CD4-positive, CD25-positive, alpha-beta regulatory T cell (primary cell): ENCODE data around the gene FOXD1. TPM values are rescaled to one million over a fixed set of nuclear protein-coding genes. Genes with fewer than 3 reads are reported as not detected.
"Not testable (repeated sequence)": the region's sequence is repeated elsewhere in the genome, so short reads cannot be mapped to it uniquely, and the experiment has no call there.

Source experiments
- ATAC-seq, 2 donors: fragments of 150-1000 bp; cut with Tn5 transposase; one replicate each; pipeline ENCODE4 v1.10.0; 2021; ENCODE audit warnings: low read depth in 2 of 2, moderate number of reproducible peaks in 2 of 2, moderate library complexity in 1 of 2
- DNase-seq, 3 donors: peaks; one replicate each; pipeline versions ENCODE4 v3.0.0 to v3.0.0-alpha.2; 2012 to 2022; ENCODE audit warnings: mixed read lengths in 1 of 3
- H3K27ac ChIP-seq: one replicate; pipeline ENCODE4 v1.7.0; 2013; ENCODE audit warnings: mild to moderate bottlenecking, low read length; ENCODE audit not compliant: insufficient read depth, poor library complexity, severe bottlenecking
- H3K27me3 ChIP-seq: one replicate; pipeline ENCODE4 v1.7.0; 2013; ENCODE audit warnings: low read length; ENCODE audit not compliant: control insufficient read depth, insufficient read depth
- H3K36me3 ChIP-seq: one replicate; pipeline ENCODE4 v1.7.0; 2013; ENCODE audit warnings: mild to moderate bottlenecking, low read length, moderate library complexity; ENCODE audit not compliant: control insufficient read depth, insufficient read depth
- H3K4me1 ChIP-seq: 2 replicates; pipeline ENCODE4 v1.7.0; 2013; ENCODE audit warnings: mild to moderate bottlenecking, low read length; ENCODE audit not compliant: insufficient read depth, control insufficient read depth, poor library complexity, severe bottlenecking
- H3K4me3 ChIP-seq: one replicate; pipeline ENCODE4 v1.7.0; 2013; ENCODE audit warnings: low read depth, mild to moderate bottlenecking, low read length, moderate library complexity
- H3K9me3 ChIP-seq, 2 experiments: 1 replicate in 1 of 2; 2 replicates in 1 of 2; pipeline ENCODE4 v1.7.0; 2013; ENCODE audit warnings: low read length in 2 of 2, mild to moderate bottlenecking in 1 of 2, moderate library complexity in 1 of 2; ENCODE audit not compliant: control insufficient read depth in 2 of 2
- H3K27ac Mint-ChIP-seq, 3 donors: one replicate each; pipeline ENCODE4 v1.8.0; 2020 to 2022; ENCODE audit warnings: mild to moderate bottlenecking in 3 of 3, mixed read lengths in 3 of 3, moderate library complexity in 2 of 3
- H3K27me3 Mint-ChIP-seq: one replicate; pipeline ENCODE4 v1.8.0; 2022; ENCODE audit warnings: mild to moderate bottlenecking, mixed read lengths
- H3K36me3 Mint-ChIP-seq: one replicate; pipeline ENCODE4 v1.8.0; 2020; ENCODE audit warnings: mixed read lengths
- H3K4me1 Mint-ChIP-seq, 4 donors: one replicate each; pipeline ENCODE4 v1.8.0; 2020 to 2022; ENCODE audit warnings: mixed read lengths in 4 of 4, mild to moderate bottlenecking in 1 of 4
- H3K4me3 Mint-ChIP-seq, 4 donors: one replicate each; pipeline ENCODE4 v1.8.0; 2020 to 2022; ENCODE audit warnings: mild to moderate bottlenecking in 4 of 4, mixed read lengths in 4 of 4, moderate library complexity in 3 of 4
- H3K9me3 Mint-ChIP-seq, 7 donors: one replicate each; pipeline ENCODE4 v1.8.0; 2020 to 2022; ENCODE audit warnings: mixed read lengths in 7 of 7, mild to moderate bottlenecking in 3 of 7, moderate library complexity in 2 of 7
- polyA plus RNA-seq, 4 donors: library from polyadenylated mRNA; unstranded; fragments of 300-500 nt; fragmentation: Illumina TruSeq; gene quantifications; one replicate each; pipeline ENCODE4 v1.2.3, GENCODE V29; 2021
- total RNA-seq: library from RNA; stranded (reverse); gene quantifications from one replicate; pipeline ENCODE4 v1.2.3, GENCODE V29; 2022

FOXD1 gene
- total and polyA plus RNA-seq, 5 donors from 2014 or later, result 0.07 TPM; not detected in 4

- no peak overlapping the region for H3K27ac ChIP-seq
Observed at GRCh38 chr5:73482383-73483136, 34.0 kb upstream of the FOXD1 start.

GRCh38 chr5:73480500-73480899, 31.9 kb upstream of the FOXD1 start:
- no peak overlapping the region for H3K4me3 Mint-ChIP-seq
- no peaks in the 10 kb centered on the region for H3K4me1 Mint-ChIP-seq
- H3K27ac Mint-ChIP-seq, result no peak overlapping the region
- no peaks in the 10 kb centered on the region for H3K9me3 Mint-ChIP-seq
- Histone ChIP-seq H3K9me3 (no peaks in the 10 kb centered on the region), H3K4me3 (no peak overlapping the region), H3K36me3 (no peaks in the 10 kb centered on the region), H3K27me3 (peaks cover 7% of the 10 kb centered on the region), H3K27ac (no peak overlapping the region), H3K4me1 (no peaks in the 10 kb centered on the region)
- ATAC-seq (no peak), DNase-seq (no peak)
- H3K36me3 Mint-ChIP-seq, result no peaks in the 10 kb centered on the region
- peaks cover 28% of the 10 kb centered on the region for H3K27me3 Mint-ChIP-seq

More at GRCh38 chr5:73482383-73483136, 34.0 kb upstream of the FOXD1 start:
- DNase-seq, result no peak
- Mint-ChIP-seq H3K27ac (no peak overlapping the region), H3K9me3 (peaks cover 0 to 3% (median 0%) of the 10 kb centered on the region in 7 donors), H3K27me3 (peaks cover 28% of the 10 kb centered on the region), H3K4me3 (no peak overlapping the region), H3K36me3 (no peaks in the 10 kb centered on the region), H3K4me1 (no peaks in the 10 kb centered on the region)
- Histone ChIP-seq H3K4me3 (no peak overlapping the region), H3K9me3 (no peaks in the 10 kb centered on the region), H3K4me1 (no peaks in the 10 kb centered on the region), H3K36me3 (no peaks in the 10 kb centered on the region), H3K27me3 (peaks cover 11% of the 10 kb centered on the region)
- no peak for ATAC-seq

GRCh38 chr5:73472116-73472515, 23.5 kb upstream of the FOXD1 start:
- H3K36me3 Mint-ChIP-seq, result no peaks in the 10 kb centered on the region
- H3K27ac Mint-ChIP-seq, result no peak overlapping the region

GRCh38 chr5:73471654-73472053, 23.1 kb upstream of the FOXD1 start:
- Mint-ChIP-seq H3K4me3 (no peak overlapping the region), H3K9me3 (peaks cover 0 to 2% (median 0%) of the 10 kb centered on the region in 7 donors), H3K4me1 (no peaks in the 10 kb centered on the region), H3K27ac (no peak overlapping the region), H3K36me3 (no peaks in the 10 kb centered on the region), H3K27me3 (peaks cover 33% of the 10 kb centered on the region)
- no peaks in the 10 kb centered on the region for H3K4me1 ChIP-seq
- no peak overlapping the region for H3K27ac ChIP-seq
- H3K9me3 ChIP-seq, result no peaks in the 10 kb centered on the region
- DNase-seq (no peak), ATAC-seq (no peak)
- H3K27me3 ChIP-seq, result peaks cover 12% of the 10 kb centered on the region
- H3K36me3 ChIP-seq, result no peaks in the 10 kb centered on the region
- H3K4me3 ChIP-seq, result no peak overlapping the region

More at GRCh38 chr5:73472116-73472515, 23.5 kb upstream of the FOXD1 start:
- Histone ChIP-seq H3K9me3 (no peaks in the 10 kb centered on the region), H3K36me3 (no peaks in the 10 kb centered on the region), H3K27me3 (peaks cover 12% of the 10 kb centered on the region), H3K27ac (no peak overlapping the region), H3K4me3 (no peak overlapping the region), H3K4me1 (no peaks in the 10 kb centered on the region)
- DNase-seq, result no peak
- Mint-ChIP-seq H3K4me3 (no peak overlapping the region), H3K27me3 (peaks cover 33% of the 10 kb centered on the region), H3K9me3 (peaks cover 0 to 2% (median 0%) of the 10 kb centered on the region in 7 donors), H3K4me1 (no peaks in the 10 kb centered on the region)
- ATAC-seq, result no peak

GRCh38 chr5:73469878-73470277, 21.3 kb upstream of the FOXD1 start:
- no peaks in the 10 kb centered on the region for H3K36me3 Mint-ChIP-seq
- DNase-seq (no peak), ATAC-seq (no peak)
- no peaks in the 10 kb centered on the region for H3K4me1 Mint-ChIP-seq
- peaks cover 16% of the 10 kb centered on the region for H3K27me3 ChIP-seq
- no peaks in the 10 kb centered on the region for H3K36me3 ChIP-seq
- peaks cover 40% of the 10 kb centered on the region for H3K27me3 Mint-ChIP-seq
- H3K27ac Mint-ChIP-seq, result no peak overlapping the region
- no peaks in the 10 kb centered on the region for H3K9me3 ChIP-seq
- H3K4me3 ChIP-seq, result no peak overlapping the region
- H3K4me1 ChIP-seq, result no peaks in the 10 kb centered on the region
- no peak overlapping the region for H3K27ac ChIP-seq
- peaks cover 0 to 2% (median 0%) of the 10 kb centered on the region in 7 donors for H3K9me3 Mint-ChIP-seq
- H3K4me3 Mint-ChIP-seq, result no peak overlapping the region

GRCh38 chr5:73468638-73469037, 20.1 kb upstream of the FOXD1 start:
- not testable (repeated sequence) for H3K27ac ChIP-seq, H3K4me1 Mint-ChIP-seq, H3K4me1 ChIP-seq, H3K36me3 ChIP-seq, H3K9me3 Mint-ChIP-seq, DNase-seq, ATAC-seq, H3K27ac Mint-ChIP-seq, H3K36me3 Mint-ChIP-seq, H3K4me3 ChIP-seq, H3K9me3 ChIP-seq, H3K4me3 Mint-ChIP-seq
- H3K27me3 Mint-ChIP-seq, result peaks cover 46% of the 10 kb centered on the region
- peaks cover 16% of the 10 kb centered on the region for H3K27me3 ChIP-seq

- H3K36me3 ChIP-seq, result no peaks in the 10 kb centered on the region
- no peak for ATAC-seq
- no peak overlapping the region for H3K4me3 ChIP-seq
- Mint-ChIP-seq H3K9me3 (peaks cover 0 to 3% (median 0%) of the 10 kb centered on the region in 7 donors), H3K36me3 (no peaks in the 10 kb centered on the region), H3K27me3 (peaks cover 44% of the 10 kb centered on the region), H3K4me3 (no peak overlapping the region), H3K4me1 (no peaks in the 10 kb centered on the region), H3K27ac (no peak overlapping the region)
- no peak overlapping the region for H3K27ac ChIP-seq
- DNase-seq, result no peak
- H3K9me3 ChIP-seq, result no peaks in the 10 kb centered on the region
- H3K27me3 ChIP-seq, result peaks cover 13% of the 10 kb centered on the region
- H3K4me1 ChIP-seq, result no peaks in the 10 kb centered on the region
Observed at GRCh38 chr5:73464016-73464745, 15.6 kb upstream of the FOXD1 start.
